Hippocampal formation (tissue), 2 donors: Measurements from ENCODE around the gene MOB3A.
A peak's percentile ranks its signal among the peaks of the same experiment; 100 is the strongest.
"Not testable (repeated sequence)": the region's sequence is repeated elsewhere in the genome, so short reads cannot be mapped to it uniquely, and the experiment has no call there.

Source experiments
- DNase-seq, 2 donors: peaks; one replicate each; lab custom pipeline; 2025; lab: John Stamatoyannopoulos, UW

MOB3A gene

GRCh38 chr19:2108251-2109016, 12.3 kb upstream of the MOB3A start:
- no peak for DNase-seq

- DNase-seq, result no peak
Observed at GRCh38 chr19:2103045-2103707, 7.0 kb upstream of the MOB3A start.

- peak; percentile 13 to 62 for DNase-seq
Observed at GRCh38 chr19:2101417-2102335, 5.5 kb upstream of the MOB3A start.

GRCh38 chr19:2100719-2101061, 4.6 kb upstream of the MOB3A start:
- DNase-seq, result no peak

- no peak for DNase-seq
Observed at GRCh38 chr19:2099937-2100718, 4.0 kb upstream of the MOB3A start.

GRCh38 chr19:2099054-2099501, 3.0 kb upstream of the MOB3A start:
- DNase-seq, result no peak

GRCh38 chr19:2097886-2098327, 1.8 kb upstream of the MOB3A start:
- DNase-seq, result no peak

GRCh38 chr19:2097203-2097885, 1.2 kb upstream of the MOB3A start:
- no peak for DNase-seq

GRCh38 chr19:2096480-2097202, 515 bp upstream of the MOB3A start, which contains the start of gene IZUMO4:
IZUMO4 (plus strand) TSS chr19:2096915; CDS start chr19:2096946, 31 bp downstream.
- peak; percentile 97 to 99 for DNase-seq

- not testable (repeated sequence) for DNase-seq
Observed at GRCh38 chr19:2091926-2092525, 4.1 kb downstream of the MOB3A start.

- no peak for DNase-seq
Observed at GRCh38 chr19:2089727-2090053, 6.4 kb downstream of the MOB3A start.

- DNase-seq, result no peak
Observed at GRCh38 chr19:2089001-2089711, 7.0 kb downstream of the MOB3A start.

- no peak for DNase-seq
Observed at GRCh38 chr19:2087621-2088100, 8.5 kb downstream of the MOB3A start.

- not testable (repeated sequence) for DNase-seq
Observed at GRCh38 chr19:2086695-2087620, 9.2 kb downstream of the MOB3A start.

GRCh38 chr19:2084993-2085720, 11.0 kb downstream of the MOB3A start:
- peak in 1 of 2 donors; percentile 24 for DNase-seq

- DNase-seq, result no peak
Observed at GRCh38 chr19:2083174-2083854, 12.8 kb downstream of the MOB3A start.
